Hematopoietic multipotent progenitor cell treated with erythropoietin and hydrocortisone succinate and interleukin-3 and kit ligand, for 17 days (in vitro differentiated cells): ENCODE results near the gene BTBD16.

Source experiments
- DNase-seq: peaks from one replicate; pipeline ENCODE4 v3.0.0-alpha.2; 2015; ENCODE audit warnings: low spot score

BTBD16 gene

DNA sequence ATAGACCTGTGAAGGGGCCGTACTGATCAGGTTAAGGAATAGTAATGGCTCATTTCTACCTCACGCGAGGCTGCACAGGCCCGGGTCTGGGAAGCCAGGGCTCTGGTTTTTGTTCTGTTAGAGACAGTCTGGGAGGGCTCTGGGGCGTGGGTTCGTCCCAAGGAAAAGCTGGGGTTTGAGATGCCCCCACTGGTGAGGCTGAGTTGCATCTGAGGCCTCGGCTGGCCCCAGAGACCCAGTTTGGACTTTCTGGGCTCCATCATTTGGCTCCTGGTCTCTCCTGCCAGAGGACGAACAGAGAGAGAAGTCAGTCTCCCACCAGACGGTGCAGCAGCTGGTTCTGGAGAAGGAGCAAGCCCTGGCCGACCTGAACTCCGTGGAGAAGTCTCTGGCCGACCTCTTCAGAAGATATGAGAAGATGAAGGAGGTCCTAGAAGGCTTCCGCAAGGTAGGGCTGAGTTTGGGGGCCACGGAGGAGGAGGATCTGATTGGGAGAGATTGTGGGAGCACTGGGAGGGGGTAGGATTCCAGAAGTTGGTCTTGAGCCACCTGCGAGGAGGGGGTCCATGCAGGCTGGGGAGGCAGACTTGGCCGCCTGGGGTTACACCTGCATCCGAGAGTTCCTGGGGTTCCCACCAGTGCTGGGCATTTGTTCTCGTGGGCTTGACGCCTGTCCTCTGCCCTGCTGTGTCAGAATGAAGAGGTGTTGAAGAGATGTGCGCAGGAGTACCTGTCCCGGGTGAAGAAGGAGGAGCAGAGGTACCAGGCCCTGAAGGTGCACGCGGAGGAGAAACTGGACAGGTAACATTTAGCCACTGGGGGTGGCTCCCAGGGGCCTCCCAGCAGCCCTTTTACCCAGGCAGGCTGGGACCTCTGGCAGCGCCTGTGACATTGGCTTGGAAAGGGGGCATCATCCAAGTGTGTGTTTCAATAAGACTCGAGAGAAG, 22.5 kb upstream of the BTBD16 start:
- DNase-seq: no peak

DNA sequence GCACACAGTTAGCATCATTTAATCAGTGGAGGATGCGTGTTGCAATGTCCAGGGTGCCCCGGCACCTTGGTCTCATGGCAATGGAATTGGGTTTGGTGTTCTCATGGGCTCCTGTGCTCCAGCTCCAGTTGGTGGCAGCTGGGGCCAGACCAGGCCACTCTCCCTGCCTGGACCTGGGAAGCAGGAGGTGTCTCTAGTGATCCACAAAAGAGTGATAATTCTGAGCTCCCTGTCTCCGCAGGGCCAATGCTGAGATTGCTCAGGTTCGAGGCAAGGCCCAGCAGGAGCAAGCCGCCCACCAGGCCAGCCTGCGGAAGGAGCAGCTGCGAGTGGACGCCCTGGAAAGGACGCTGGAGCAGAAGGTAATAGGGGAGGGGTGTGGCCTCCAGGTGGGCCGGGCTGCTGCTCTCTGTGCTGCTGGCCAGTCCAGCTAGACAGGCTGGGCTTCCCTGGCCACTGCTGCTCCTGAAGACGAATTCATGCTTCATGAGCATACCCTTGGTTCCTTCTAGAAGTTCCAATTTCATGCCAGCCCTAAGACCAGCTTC, 21.7 kb upstream of the BTBD16 start:
- DNase-seq: no peak

DNA sequence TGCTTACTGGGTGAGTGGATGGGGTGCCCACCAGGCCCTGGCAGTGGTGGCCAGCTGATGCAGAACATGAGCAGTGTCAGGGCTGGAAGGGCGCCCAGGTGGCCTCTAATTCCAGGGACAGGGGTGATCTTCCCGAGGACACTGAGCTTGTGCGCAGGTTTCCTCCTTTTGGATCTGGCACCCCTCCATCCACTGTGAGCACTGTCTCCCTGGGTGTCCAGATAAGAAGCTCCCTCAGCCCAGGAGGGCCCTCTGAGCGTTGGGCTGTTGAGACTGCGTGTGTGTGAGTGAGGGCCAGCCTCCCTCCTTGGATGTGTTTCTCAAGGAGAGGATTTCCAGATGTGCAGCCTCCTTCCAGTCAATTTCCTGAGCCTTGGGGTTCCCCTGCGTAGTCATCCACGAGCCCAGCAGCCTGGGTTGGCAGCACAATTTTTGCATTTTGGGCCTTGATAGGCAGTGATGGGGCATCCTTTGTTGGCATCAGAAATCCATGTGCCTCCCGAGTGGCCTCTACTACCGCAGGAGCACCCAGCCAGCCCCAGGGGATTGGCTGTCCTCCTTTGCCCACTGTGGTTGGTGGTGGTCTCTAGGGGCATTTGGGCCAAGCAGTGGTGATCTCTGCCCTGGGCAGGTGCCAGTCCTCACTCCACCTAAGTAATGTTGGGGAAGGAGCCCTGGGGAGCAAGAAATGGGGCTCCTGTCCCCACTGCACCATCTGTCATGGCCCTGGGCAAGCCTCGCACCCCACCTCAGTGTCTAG, 20.9 kb upstream of the BTBD16 start:
- no peak for DNase-seq

DNA sequence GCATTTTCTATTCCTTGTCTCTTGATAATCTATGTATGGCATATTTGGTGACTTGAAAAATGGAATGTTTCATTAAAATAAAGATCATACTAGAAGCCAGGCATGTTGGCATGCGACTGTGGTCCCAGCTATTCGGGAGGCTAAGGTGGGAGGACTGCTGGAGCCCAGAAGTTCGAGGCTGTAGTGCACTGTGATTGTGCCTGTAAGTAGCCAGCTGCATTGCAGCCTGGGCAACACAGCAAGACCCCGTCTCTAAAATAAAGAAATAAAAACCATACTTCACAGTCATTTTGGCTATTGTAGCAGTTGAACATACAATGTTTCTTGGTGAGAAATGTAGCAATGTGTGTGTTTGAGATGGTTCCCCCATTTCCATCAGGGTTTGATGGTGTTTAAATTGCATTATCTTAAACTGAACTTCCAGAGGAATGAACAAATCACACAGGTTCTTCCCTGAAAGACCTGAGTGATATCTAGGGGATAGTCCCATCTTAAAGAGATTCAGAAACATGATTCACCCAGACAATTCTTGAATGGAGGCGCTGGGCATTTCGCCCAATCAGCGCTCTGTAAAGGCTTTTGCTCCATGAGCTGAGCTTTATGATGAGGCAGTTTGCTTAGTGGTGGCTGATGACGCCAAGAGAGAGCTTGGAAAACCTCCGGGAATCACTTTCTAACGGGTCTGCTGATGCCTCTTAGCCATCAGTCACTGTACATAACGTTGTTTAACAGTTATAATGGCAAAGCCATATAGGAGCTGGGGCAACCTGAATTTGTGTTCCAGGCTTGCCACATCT, 19.4 kb upstream of the BTBD16 start:
- DNase-seq: no peak

DNA sequence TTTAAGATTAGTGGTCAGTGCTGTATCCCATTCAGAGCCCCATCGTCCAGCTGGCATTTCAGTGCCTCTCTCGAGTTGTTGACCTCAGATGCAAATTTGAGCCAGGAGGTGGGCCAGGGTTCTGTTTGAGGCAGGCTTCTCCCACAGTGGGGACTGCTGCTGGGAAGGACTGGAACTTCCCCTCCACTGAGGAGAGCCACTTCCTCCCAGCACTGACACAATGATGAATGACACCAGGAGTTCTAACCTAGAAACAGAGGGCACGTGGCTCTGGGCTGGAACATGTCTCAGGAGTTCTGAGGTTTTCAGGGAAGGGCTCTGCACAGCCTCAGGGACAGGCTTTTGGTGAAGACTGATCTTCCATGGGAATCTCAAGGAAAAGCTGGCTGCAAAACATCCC, 18.3 kb upstream of the BTBD16 start:
- DNase-seq: no peak

DNA sequence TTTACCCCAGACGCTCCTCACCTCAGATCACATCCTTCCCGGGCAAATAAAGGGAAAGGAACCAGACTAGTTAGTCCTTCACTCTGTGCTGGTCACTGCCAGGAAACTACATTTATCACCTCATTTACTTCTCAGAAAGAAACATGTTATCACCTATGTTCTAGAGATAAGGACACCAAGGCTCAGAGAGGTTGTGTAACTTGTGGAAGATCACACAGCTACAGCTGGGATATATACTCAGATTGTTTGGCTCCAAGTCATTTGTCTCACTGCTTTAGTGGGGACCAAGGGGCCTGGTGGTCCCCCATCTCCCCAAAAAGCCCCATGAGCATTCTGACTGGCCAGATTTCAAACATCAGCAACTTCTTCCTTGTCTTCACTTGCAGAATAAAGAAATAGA, 17.5 kb upstream of the BTBD16 start:
- no peak for DNase-seq

DNA sequence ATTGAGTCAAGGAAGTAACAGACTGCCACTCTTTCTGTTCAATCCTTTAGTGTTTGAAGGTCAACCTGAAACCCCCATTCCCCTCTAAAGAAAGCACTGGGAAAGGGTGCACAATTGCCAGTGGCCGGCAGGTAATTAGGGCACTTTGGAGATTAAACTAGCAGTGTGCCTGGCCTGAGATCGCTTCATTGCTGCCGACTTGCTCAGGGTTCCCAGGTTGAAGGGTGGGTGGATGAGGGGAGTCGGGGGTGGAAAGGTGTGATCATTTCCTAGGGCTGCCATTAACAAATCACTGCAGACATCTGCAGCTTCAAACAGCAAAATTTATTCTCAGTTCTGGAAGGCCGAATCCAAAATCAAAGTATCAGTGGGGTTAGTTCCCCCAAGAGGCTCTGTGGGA, 16.3 kb upstream of the BTBD16 start:
- no peak for DNase-seq

DNA sequence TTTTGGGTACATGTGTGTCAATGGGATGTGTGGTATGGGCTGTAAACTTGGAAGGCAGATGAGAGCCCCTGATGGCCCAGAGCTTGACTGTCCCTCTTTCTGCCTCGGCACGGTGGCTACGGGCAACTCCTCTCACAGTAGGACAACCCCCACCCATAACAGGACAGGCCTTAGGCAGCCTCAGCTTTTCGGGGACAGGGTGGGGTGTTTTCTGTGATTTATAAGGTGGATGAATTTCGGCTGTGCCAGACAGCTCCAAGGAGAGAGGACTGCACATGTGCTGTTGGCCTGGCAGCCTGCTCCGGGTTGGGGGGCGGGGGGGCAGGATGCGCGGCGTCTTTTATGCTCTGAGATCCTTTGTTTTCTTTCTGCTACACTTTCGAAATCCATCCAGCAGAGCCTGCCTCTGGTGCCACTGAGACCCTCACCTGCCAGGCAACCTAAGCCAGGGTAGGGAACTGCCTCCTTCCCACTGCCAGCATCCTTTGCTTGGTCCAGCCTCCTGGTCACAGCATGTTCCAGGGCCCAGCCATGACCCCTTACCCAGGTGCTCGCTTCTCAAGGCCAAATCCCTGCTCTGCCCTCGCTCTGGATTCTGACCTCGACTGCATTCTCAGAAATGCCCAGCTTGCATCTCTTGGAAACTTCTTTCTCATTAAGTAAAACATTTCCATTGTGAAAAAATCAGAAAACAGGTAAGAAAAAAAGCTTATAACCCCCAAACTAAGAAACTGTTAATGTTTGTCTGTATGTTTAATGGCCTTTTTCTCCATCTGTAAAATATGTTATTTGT, 15.4 kb upstream of the BTBD16 start:
- DNase-seq: no peak

DNA sequence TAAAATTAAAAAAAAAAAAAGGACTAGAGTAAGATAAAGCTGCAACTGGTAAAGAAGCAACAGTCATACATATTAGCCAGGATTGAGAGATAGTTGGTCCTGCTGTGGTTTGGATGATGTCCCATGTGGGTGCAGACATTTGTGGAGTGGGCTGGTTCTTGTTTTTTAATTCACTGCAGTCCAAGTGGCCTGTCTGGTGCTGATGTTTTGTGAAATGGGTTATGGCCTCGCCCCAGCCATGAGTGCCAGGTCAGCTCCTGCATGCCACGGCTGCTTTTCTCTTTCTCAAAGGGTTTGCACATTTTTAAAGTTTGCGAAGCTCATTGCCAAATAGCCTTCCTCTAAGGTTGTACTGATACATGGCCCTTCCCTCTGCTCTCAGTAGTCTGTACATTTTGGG, 14.1 kb upstream of the BTBD16 start:
- no peak for DNase-seq

DNA sequence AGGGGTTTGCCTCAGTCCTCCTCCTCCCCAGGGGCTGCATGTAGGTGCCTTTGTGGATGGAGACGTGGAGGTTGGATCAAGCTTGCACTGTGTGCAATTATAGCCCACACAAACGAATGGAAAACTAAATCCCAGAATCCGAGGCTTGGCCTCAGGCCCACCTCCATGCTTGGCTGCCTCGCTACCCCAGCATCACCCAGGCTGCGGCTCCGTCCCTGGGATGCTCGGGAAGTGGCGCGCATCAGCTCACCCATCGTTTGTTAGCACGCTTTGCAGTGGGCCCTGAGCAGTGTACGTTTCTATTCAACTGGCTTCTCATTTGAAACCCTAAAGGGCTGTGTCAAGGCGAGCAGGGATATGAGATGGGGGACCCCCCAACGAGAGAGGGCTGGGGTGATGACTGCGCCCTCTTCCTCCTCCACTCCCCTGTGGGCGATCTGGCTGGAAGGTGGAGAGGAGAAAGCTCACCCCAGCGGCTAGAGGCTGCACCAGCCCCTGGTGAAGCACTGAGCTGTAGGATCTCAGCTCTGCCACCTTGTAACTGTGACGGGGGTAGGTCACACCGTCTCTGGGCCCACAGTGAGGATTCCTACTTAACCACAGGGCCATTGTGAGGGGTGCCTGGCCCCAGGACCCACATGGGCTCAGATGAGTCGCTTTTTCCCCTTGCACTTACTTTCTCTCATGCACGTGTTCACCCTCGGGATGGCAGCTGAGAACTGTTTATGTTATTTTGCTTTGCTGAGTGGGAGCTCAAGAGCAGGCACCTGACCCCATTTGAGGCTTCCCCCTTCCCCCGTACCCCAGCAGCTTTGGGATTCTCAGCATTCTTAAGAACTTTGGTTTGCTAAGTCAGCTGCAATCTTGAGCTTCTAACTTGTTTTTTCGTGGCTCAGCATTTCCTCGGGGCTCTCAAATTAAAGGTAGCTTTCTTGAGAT, 12.7 kb upstream of the BTBD16 start:
- DNase-seq: no peak

DNA sequence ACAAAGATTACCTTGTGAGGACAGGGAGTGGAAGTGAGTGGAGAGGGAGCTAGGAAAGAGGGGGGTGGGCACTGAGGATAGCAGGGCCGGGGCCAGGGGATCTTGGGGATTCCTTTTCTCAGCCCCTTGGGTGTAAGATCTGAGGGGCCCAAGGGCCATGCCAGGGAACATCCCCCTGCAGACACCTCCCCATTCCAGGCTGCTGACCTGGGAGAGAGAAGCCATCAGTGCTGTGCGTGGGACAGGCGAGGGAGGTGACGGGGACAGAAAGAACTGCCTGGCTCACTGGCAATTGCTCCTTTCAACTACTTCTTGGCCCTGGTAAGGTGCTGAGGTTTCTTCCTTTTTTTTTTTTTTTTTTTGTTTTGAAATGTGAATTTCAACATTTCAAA, 12.0 kb upstream of the BTBD16 start:
- DNase-seq: no peak

DNA sequence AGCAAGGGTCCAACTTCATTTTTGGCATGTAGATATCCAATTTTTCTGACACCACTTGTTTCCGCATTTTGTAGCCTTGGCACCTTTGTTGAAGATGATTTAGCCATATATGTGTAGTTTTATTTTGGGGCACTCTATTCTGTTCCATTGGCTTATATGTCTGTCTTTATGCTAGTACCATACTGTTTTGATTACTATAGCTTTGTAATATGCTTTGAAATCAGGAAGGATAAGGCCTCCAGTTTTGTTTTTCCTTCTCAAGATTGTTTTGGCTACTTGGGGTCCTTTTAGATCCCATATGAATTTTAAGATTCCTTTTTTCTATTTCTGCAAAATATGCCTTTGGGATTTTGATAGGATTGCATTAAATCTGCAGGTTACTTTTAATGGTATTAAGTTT, 9.5 kb upstream of the BTBD16 start:
- no peak for DNase-seq

DNA sequence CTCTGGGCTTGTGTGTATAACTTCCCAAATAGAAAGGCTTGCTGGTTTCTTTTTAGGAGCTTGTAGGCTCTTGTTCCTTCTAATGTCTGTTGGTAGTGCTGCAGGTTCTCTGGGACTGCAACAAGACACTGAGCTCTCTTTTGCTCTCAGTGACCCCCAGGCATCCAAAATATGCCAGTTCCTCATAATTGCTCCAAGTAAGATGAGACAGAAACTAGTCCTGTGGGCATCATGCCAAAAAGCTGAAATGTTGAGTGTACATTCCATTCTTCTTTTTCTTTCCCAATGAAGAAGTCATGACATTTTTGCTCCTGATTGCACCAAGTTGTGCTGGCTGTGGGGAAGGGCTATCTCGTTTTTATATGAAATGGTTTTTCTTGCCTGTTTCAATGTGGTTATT, 7.1 kb upstream of the BTBD16 start:
- no peak for DNase-seq

DNA sequence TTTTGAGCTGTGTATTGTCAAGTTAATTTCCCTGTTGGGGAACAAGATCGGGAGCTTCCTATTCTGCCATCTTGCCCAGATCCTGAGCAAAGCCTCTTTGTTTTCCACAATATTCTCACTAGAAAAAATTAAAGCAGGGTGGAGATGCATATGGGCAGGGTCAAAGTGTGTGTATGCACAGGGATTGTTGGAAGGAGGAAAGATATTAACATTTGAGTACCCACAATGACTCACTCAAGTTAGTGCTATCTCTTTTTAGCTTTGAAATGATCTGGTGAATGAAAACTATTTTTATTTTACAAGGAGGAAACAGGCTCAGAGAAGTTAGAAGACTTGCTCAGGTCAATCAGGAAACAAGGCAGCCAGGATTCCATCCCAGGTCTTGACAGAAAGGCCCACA, 6.7 kb upstream of the BTBD16 start:
- no peak for DNase-seq

DNA sequence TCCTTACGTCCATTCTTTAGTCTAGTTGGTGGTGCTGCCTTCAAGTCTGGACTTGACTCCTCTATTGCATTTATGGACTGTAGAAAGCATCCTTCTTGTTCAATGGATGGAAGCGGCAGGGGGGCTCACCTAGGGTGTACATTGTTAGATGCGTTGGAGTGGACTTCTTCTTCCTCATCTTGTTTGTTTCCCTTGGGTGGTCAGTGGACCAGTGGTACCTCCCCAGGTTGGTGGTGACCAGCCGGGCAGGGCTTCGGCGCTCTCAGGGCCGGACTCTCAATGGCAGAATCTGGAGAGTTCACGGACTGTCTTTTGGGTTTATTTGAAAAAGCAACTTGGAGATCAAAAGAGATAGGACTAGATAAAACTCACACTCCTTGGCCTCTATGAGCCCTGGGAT, 6.2 kb upstream of the BTBD16 start:
- no peak for DNase-seq

DNA sequence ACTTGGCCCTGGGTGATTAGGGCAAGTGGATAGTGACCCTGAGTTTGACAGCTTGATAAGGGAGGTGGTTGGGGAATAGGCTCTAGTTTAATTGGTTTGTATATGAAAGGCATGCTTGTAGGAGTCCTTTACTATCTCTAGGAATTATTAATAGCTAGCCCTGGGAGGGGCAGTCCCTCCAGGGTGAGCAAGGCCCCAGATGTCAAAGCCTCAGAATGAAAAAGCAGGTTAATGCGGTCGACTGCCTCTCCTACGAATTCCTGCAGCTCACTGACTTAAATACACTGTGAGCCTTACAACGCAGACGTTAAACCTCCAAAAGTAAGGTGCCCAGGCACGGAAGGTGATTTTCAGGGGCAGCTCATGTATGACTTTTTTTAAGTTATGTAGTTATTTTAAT, 5.2 kb upstream of the BTBD16 start:
- DNase-seq: no peak

DNA sequence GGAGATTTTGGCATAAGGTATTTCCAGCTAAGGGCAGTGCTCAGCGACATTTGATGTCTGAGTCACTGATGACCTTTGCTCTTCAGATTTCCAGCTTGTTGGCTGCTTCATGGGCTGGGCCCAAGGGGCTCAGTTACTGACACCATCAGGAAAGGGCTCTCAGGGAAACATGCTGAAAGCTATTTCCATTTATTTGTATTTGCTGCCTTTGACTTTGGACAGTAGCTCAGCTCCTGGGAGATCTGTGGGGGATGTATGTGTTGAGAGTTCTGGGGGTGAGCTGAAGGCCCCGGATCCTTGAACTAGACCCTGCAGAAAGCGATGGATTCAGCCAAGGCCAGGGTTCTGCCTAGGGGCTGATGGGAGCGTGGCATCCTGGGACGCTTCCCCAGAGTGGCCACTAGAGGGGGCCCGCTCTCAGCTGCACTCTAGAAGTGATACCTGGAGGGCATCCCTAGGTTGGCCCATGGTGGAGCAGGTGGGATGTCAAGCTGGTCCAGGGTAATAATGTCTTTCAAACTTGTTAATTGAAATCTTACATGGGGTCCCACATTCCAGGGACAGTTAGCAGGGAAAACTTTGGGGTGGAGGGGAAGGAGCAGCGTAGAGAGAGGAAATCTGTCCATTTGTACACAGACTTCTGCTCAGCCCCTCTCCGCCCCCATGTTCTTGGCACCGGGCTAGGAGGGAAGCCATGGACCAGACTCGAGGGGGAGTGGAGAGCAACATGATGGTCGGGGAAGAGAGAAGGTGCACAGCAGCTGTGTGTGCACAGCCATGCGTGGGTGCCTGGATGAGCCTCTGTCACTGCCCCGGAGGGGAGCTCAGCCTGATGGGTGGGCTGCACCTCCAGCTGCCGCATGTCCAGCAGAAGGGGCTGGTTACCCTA, 3.0 kb upstream of the BTBD16 start:
- peak; percentile 26 for DNase-seq

DNA sequence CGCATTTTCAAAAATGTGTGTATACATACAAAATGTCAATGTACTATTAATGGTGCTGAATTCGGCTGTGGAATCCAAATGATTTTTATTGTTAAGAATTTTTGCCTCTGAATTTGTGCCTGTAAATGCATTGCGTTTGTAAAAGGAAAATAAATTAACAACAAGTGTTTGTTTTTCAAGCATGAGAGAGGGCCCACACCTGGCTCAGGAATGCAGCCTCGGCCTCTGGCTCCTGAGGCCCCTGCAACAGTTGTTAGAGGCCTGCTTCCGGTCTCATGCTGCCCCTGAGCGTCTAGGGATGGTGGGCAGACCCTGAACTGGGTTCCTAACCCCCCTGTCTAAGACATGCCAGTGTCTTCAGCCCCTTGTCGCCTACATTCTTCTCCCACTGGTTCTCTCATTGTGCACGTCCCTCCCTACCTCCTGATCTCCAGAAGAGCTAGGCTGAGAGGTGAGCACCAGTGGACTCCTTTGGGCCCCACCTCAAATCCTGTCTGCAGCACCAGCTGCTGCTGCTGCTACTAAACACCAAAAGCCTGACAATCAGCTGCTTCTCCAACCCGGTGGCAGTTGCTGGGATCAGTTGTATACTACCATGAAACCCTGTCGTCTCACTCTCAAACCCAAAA, 1.9 kb upstream of the BTBD16 start:
- no peak for DNase-seq
